GM21825 (cell line): ENCODE data around the gene SUFU.

Experiments
- ATAC-seq: cut with Tn5 transposase; IDR thresholded peaks from one replicate; pipeline ENCODE4 v1.9.1; 2021; ENCODE audit warnings: mild to moderate bottlenecking, moderate library complexity; ENCODE audit not compliant: unreplicated experiment

SUFU gene

DNA sequence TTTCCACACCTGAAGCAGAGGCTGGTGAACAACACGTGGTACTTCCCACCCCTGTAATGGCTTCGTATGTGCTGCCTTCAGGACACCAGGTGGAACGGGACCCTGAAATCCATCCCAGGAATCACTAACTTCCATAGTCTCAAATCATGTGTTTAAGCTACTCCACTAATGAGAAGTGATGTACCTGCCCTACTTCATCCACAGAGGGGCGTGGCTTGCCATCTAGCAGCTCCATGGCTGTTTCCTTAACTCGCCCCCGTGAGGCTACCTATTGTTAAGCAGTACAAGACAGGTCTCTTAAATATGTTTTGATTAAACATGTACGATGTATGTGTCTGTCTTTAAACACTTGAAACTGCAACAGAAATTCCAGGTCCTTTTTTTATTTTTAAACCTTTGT, 178.6 kb downstream of the SUFU start:
- ATAC-seq, result no peak

GRCh38 chr10:102682981-102683380, 179.2 kb downstream of the SUFU start:
- ATAC-seq, result no peak
